Hippocampal formation (tissue), 2 donors: Measurements from ENCODE around the gene AGXT2.
"Not testable (repeated sequence)": the region's sequence is repeated elsewhere in the genome, so short reads cannot be mapped to it uniquely, and the experiment has no call there.

Experiments used
- DNase-seq, 2 donors: peaks; one replicate each; lab custom pipeline; 2025; lab: John Stamatoyannopoulos, UW

AGXT2 gene

DNA sequence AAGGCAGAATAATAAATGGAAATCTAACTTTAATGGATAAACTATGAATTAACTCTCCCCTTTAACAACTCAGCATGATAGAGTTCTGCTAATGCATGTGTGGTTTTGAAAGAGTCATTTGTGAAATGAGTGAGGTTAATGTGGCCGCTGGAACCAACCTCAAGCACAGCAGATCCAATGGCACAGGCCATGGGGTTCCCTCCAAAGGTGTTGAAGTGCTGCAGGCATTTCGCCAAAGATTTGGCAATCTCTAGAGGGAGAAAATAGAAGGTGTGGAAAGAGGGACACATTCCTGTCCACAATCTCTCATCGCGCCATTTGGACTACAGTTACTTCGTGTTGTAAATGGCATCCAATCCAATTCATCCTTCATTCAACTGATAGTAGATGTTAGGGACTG is 35.0 kb downstream of the AGXT2 start:
- no peak for DNase-seq

GRCh38 chr5:35012365-35012764 is 35.4 kb downstream of the AGXT2 start:
- DNase-seq, result no peak

DNA sequence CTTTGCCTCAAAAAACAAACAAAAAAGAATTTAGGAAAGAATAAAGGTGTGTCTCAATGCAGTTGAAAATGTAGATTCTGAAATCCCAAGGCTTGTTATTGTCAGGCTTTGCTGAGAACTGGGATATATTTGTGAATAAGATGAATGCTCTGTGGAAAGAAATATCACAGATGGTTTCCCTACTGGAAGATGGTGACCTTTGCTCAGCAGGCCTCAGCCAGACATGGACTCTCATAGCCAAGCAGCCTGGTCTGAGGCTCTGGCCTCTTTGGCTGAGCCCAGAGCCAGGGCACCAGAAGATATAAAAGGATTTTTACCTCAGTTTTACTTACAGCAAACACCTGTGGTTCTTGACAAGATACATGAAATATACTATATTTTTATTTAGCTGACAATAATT is 37.1 kb downstream of the AGXT2 start:
- DNase-seq, result no peak

- no peak for DNase-seq
Observed at GRCh38 chr5:35009657-35010056, 38.1 kb downstream of the AGXT2 start.

DNA sequence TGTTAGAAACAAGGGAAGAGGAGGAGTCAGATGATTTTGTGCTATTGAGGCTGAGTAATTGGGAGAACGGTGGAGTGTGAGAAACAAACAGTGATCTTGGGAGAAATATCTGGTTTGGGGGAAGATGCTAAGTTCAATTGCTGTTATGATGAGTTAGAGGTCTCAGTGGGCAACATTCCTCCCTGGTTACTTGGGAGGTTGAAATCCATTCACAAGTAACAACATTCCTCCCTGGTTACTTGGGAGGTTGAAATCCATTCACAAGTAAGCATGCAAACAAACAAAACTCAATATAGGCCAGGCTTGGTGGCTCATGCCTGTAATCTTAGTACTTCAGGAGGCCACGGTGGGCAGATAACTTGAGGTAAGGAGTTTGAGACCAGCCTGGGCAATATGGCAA is 38.7 kb downstream of the AGXT2 start:
- DNase-seq, result no peak

GRCh38 chr5:35004771-35005170 is 43.0 kb downstream of the AGXT2 start:
- no peak for DNase-seq

DNA sequence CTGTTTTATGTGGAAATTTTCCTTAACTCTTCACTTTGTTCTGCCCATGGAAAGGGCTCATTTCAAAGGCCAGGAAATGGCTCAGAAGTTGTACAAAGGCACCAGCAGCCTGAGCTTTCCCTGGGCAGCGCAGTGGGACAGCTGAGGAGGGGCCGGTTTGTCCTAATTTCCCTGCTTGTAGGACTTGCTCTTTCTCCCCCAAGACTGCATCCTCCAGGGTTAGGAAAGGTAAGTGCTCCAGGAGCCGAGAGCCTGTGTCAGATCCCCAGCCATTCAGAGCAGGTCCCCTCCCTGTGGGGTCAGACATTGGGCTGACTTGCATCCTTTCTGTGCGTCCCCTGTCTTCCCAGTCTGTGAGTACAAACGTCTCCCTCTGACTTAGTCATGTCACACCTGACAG is 43.5 kb downstream of the AGXT2 start:
- no peak for DNase-seq

DNA sequence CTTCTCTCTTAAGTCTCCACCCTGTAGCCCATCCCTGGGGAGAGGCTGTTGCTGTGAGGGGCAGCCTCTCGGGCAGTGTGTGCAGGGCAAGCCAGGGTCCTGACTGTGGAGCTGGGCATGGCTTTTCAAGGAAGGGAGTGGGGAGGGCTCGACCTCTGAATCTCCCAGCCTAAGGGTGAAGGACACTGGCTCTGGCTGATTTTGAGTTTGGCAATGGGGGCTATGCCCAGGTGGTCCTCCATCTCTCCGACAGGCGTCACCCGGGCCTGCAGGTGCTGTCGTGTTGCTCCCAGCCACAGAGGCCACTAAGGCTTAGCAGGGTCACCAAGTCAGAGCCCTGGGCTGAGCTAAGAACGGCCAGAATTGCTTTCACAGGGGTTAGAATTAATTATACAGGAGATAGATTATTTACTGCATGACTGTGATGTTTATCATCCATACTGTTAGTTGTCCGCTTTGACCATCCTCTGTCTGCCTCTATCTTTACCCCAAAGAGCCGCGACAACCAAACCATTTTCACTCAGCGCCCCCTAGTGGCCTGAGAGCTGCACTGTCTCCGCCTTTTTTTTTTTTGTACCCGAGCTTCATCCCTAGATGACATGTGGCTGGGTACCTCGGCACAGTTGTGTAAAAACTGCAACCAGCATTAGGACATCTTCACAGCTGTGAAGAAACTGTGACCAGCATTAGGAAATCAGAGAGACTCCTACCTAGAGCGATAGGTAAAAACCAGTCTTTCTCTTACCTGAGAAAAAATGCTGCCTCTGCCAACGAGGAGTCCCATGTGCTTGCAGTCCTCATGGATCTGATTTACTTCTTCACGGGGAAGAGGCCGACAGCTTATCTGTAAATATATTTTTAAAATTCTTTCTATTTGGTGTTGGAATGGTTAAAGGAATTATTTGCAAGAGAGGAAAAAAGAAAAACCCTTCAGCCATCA is 44.5 kb downstream of the AGXT2 start:
- peak in 1 of 2 donors; percentile 40 for DNase-seq

- DNase-seq, result no peak
Observed at GRCh38 chr5:35002459-35002858, 45.3 kb downstream of the AGXT2 start.

GRCh38 chr5:35001842-35002241 is 45.9 kb downstream of the AGXT2 start:
- DNase-seq, result no peak

DNA sequence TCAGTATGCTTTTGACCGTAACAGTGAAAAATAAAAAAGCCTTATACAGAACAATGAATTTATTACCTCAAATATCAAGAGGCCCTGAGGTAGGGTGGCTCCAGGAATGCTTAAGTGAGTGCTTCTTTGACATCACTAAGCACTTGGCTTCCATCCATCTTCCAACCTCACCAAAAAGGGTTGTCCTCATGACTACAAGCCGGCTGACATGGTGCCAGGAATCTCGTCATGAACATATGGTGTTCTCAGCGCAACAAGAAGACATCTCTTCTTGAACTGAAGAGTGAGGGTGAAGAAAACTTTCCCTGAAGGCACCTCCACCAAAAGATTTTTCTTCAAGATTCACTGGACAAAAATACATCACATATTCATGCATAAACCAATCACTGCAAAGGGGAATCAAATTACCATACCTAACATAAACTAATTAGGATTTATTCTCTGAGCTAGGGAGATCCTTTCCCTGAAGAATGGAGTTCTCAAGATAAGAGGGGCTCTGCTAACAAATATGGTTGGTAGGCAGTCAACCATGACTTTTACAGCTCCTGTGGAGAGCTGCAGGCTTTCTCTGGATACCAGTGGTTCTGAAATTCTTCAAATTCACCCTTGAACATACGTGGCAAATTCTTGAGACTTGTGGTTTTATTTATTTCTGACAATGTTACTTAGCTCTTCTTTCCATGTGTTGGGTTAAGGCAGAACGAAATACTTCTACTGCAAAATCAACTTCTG is 49.5 kb downstream of the AGXT2 start:
- DNase-seq, result no peak

- DNase-seq, result no peak
Observed at GRCh38 chr5:34996261-34996660, 51.5 kb downstream of the AGXT2 start.

DNA sequence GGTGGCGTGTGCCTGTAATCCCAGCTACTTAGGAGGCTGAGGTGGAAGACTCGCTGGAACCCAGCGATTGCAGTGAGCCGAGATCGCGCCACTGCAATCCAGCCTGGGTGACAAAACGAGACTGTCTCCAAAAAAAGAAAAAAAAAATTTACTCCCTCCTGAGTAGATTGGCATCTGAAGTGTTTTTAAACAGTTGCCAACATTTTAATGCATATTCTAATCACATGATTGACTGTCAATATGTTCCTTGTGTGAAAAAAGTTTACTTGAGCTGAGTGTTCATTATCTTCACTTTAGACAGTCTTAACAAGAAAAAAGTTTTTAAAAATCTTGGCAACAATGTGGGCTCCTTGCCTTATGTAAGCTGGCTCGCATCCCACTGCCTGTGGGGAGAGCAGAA is 53.8 kb downstream of the AGXT2 start:
- no peak for DNase-seq

- no peak for DNase-seq
Observed at GRCh38 chr5:34991486-34992238, 56.1 kb downstream of the AGXT2 start.

GRCh38 chr5:34986965-34987364 is 60.8 kb downstream of the AGXT2 start:
- no peak for DNase-seq

DNA sequence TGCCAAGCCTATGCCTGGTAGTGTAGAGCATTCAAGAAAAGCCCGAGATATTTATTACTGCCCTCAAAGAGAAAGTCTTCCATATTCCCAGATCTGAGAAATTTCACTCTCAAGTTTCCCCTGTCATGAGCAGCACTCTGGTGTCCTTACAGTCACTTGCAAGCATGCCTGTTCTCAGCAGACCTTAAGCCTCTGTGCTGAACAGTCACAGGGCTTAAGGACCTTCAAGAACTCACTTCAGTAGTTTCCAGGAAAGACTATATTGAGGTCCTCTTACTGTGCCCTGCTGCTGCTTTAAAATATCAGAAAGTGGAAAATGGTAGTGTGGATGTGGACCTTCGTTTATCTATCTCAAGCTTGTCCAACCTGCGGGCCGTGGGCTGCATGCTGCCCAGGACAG is 64.9 kb downstream of the AGXT2 start:
- no peak for DNase-seq

DNA sequence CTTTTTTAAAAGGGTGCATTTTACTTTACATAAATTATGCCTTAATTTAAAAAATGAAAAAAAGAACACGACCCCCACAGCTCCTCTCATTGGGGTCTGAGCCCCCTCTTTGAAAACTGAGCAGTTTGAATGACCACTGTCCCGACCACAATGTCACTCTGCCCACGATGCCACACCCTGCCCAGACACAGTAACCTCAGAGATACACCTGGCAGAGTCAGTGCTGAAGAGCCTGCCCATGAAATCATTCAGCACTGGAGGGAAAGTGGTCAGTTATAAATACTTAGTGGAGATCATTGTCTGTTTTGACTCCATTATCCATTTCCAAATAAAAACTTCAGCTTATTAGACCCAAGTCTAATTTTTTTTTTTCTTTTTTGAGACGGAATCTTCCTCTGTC is 69.1 kb downstream of the AGXT2 start:
- DNase-seq, result no peak

GRCh38 chr5:34977934-34978613 is 69.7 kb downstream of the AGXT2 start:
- DNase-seq, result no peak

DNA sequence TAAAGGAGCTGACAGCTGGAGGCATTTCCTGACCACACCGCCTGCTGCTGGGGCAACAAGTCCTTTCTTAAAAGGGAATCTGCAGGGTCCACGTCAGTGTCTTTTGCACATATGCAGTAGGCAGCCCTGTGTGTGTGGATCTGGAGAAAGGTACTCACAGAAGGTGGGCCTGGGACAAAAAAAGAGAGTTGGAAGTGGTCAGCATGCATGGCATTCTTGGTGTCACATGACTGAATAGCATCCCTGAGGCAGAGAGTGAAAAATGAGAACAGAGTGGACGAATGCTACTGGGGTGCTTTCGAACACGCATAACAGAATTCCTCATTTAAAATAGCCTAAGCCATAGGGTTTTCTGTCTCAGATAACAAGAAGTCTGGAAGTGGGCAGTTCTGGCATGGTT is 71.4 kb downstream of the AGXT2 start:
- no peak for DNase-seq

- DNase-seq, result not testable (repeated sequence)
Observed at GRCh38 chr5:34971655-34972054, 76.1 kb downstream of the AGXT2 start.

DNA sequence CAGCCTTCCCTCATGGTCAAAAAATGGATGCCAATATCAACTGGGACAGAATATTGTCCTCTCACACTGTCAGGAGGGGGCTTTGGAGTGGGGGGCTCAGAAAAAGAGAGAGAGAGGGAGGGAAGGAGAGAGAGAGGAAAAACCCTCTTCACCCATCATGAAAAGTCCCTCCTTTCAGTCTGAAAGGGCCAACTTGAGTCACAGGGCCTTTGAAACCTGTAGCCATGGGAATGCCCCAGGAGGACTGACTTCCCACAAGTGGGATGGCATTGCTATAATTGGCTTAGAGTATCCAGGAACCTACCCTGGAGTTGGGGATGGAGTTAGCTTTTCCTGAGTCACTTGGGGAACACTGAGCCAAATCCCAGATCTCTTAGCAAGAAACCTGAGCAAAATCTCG is 77.2 kb downstream of the AGXT2 start:
- no peak for DNase-seq

- no peak for DNase-seq
Observed at GRCh38 chr5:34968258-34968657, 79.5 kb downstream of the AGXT2 start.
